Vagina (tissue), 2 donors: ENCODE data around the gene VTI1A. TPM values are rescaled to one million over a fixed set of nuclear protein-coding genes. Genes with fewer than 3 reads are reported as not detected.

Source experiments
- DNase-seq, 2 donors: peaks; one replicate each; pipeline ENCODE4 v3.0.0-alpha.2; 2017; ENCODE audit errors: extremely low spot score in 2 of 2
- H3K27ac ChIP-seq: fragments of 200-600 bp; sonication (generic); one replicate; pipeline ENCODE4 v1.5.1; 2019
- H3K27me3 ChIP-seq: fragments of 200-600 bp; sonication (generic); one replicate; pipeline ENCODE4 v1.5.1; 2019
- H3K36me3 ChIP-seq, 2 donors: fragments of 200-600 bp; sonication (generic); one replicate each; pipeline ENCODE4 v1.5.1; 2017 to 2019
- H3K4me1 ChIP-seq: fragments of 200-600 bp; sonication (generic); one replicate; pipeline ENCODE4 v1.5.1; 2019
- H3K4me3 ChIP-seq, 2 donors: fragments of 200-600 bp; sonication (generic); 1 replicate in 1 of 2; 2 replicates in 1 of 2; pipeline ENCODE4 v1.5.1; 2016 to 2019
- H3K9me3 ChIP-seq: fragments of 200-600 bp; sonication (generic); one replicate; pipeline ENCODE4 v1.5.1; 2019
- CTCF ChIP-seq, 3 experiments: fragments of 450-650 bp in 2 of 3; fragments of 200-600 bp in 1 of 3; sonication (generic) in 1 of 3; IDR thresholded peaks; one replicate each; pipeline ENCODE4 v1.5.1; 2017 to 2019; ENCODE audit warnings: antibody characterized with exemption in 3 of 3, mild to moderate bottlenecking in 2 of 3, moderate library complexity in 2 of 3
- POLR2A ChIP-seq, 2 donors: fragments of 450-650 bp; IDR thresholded peaks; one replicate each; pipeline ENCODE4 v1.6.1; 2017; ENCODE audit warnings: antibody characterized with exemption in 2 of 2, mild to moderate bottlenecking in 2 of 2, moderate library complexity in 2 of 2
- POLR2AphosphoS5 ChIP-seq, 2 donors: sonication (generic); formaldehyde crosslinking; IDR thresholded peaks; one replicate each; pipeline ENCODE4 v1.9.0; 2017; ENCODE audit warnings: antibody characterized with exemption in 2 of 2, mild to moderate bottlenecking in 2 of 2, low read depth in 1 of 2; ENCODE audit not compliant: insufficient read depth in 1 of 2
- intact Hi-C: fragments of 100-400 bp; cut with DNase I; formaldehyde crosslinking; loops from one replicate; pipeline ENCODE4 v1.15.1; 2023
- total RNA-seq: library from RNA; depleted of rRNA; stranded (reverse); fragments of >200 nt; gene quantifications from one replicate; pipeline ENCODE4 v1.2.3, GENCODE V29; 2016

The VTI1A gene
- total RNA-seq, 1 donor from 2014 or later: 49.1 TPM

DNA sequence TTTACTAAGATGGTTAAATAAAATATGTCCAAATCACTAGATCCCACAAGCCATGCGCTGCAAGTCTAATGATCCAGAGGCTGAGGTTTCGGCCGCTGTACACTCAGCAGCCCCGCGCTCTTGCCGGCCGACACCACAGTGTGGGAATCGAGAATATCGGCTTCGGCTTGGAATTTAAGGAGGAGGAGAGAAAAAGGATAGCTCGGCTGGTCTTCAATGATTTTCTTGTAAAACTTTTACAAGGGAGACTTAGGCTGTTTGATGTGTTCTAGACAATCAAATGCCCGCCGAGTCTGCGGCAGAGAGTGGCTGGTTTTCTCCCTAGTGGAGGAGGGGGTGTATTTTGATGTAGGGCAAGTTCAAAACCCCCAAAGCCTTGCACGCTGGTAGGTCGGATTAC is 384.8 kb downstream of the VTI1A start:
- H3K4me1 ChIP-seq: no peaks in the 10 kb centered on the region
- intact Hi-C loops: no loop called here
- H3K27ac ChIP-seq: no peak overlapping the region
- no peak overlapping the region for H3K4me3 ChIP-seq
- H3K9me3 ChIP-seq: no peaks in the 10 kb centered on the region
- H3K27me3 ChIP-seq: no peaks in the 10 kb centered on the region
- TF ChIP-seq CTCF (IDR thresholded peaks at IDR 0.05) (no peak), POLR2AphosphoS5 (IDR thresholded peaks at IDR 0.05; ENCODE audit: insufficient read depth in 1 of 2, low read depth in 1 of 2) (no peak), POLR2A (IDR thresholded peaks at IDR 0.05) (no peak)
- DNase-seq: no peak
- no peaks in the 10 kb centered on the region for H3K36me3 ChIP-seq

DNA sequence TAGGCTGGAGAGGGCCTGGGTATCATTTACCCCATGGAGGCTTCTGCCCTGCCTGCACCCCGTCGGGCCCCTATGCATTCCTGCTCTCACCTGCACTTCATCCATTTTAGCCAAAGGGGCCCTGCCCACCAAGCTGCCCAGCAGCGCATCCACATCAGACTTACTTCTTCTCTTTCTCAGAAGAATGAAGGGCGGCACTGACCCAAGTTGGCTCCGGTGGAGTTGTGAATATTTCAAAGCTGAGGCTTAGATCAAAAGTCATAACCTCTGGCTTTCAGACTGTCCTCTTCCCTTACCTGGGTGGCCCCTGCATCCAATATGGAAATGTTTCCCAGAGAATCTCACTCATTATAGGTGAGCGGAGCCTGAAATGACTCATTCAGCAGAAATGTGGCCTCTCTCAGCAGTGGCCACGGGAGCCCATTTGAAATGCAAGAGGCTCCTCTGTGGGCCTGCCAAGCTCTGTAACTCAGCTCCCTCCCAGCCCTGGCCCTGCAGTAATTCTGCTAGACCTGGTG is 385.4 kb downstream of the VTI1A start:
- Histone ChIP-seq H3K36me3 (no peaks in the 10 kb centered on the region), H3K27ac (no peak overlapping the region), H3K27me3 (no peaks in the 10 kb centered on the region), H3K4me3 (no peak overlapping the region), H3K9me3 (no peaks in the 10 kb centered on the region), H3K4me1 (no peaks in the 10 kb centered on the region)
- TF ChIP-seq POLR2A (IDR thresholded peaks at IDR 0.05) (no peak), POLR2AphosphoS5 (IDR thresholded peaks at IDR 0.05; ENCODE audit: insufficient read depth in 1 of 2, low read depth in 1 of 2) (no peak), CTCF (IDR thresholded peaks at IDR 0.05) (no peak)
- no peak for DNase-seq
- intact Hi-C loops: no loop called here

DNA sequence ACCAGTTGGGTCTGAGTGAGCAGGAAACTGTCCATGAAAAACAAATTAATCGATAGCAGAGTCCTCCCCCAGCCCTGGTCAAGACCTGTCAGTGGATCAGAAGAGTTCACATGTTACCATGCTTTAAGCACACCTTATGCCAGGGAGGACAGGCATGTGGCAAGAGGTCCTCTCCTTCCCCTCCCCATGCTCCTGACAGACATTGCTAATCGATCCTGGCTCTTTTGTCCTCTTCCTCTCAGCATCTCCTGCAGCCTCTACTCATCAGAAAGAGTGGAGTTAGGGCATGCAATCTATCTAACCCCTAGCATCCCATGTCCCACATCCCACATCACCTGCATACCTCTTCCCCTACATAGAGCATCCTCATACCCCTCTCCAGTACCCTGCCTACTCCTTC is 385.9 kb downstream of the VTI1A start:
- H3K27ac ChIP-seq: no peak overlapping the region
- H3K4me1 ChIP-seq: no peaks in the 10 kb centered on the region
- H3K27me3 ChIP-seq: no peaks in the 10 kb centered on the region
- no peaks in the 10 kb centered on the region for H3K9me3 ChIP-seq
- intact Hi-C loops: no loop called here
- DNase-seq: no peak
- no peak for TF ChIP-seq CTCF (IDR thresholded peaks at IDR 0.05)
- no peak for TF ChIP-seq POLR2AphosphoS5 (IDR thresholded peaks at IDR 0.05; ENCODE audit: insufficient read depth in 1 of 2, low read depth in 1 of 2)
- TF ChIP-seq POLR2A (IDR thresholded peaks at IDR 0.05): no peak
- no peaks in the 10 kb centered on the region for H3K36me3 ChIP-seq
- H3K4me3 ChIP-seq: no peak overlapping the region

- no peak for TF ChIP-seq POLR2A (IDR thresholded peaks at IDR 0.05)
- TF ChIP-seq POLR2AphosphoS5 (IDR thresholded peaks at IDR 0.05; ENCODE audit: insufficient read depth in 1 of 2, low read depth in 1 of 2): no peak
- TF ChIP-seq CTCF (IDR thresholded peaks at IDR 0.05): no peak
- no peaks in the 10 kb centered on the region for H3K9me3 ChIP-seq
- DNase-seq: no peak
- intact Hi-C loops: no loop called here
- H3K27ac ChIP-seq: no peak overlapping the region
- H3K27me3 ChIP-seq: no peaks in the 10 kb centered on the region
- H3K36me3 ChIP-seq: no peaks in the 10 kb centered on the region
- no peaks in the 10 kb centered on the region for H3K4me1 ChIP-seq
- no peak overlapping the region for H3K4me3 ChIP-seq
Observed at GRCh38 chr10:112834751-112835181, 387.8 kb downstream of the VTI1A start.

GRCh38 chr10:112835217-112835715 is 388.3 kb downstream of the VTI1A start:
- H3K4me1 ChIP-seq: no peaks in the 10 kb centered on the region
- intact Hi-C loops: no loop called here
- H3K9me3 ChIP-seq: no peaks in the 10 kb centered on the region
- H3K27ac ChIP-seq: no peak overlapping the region
- no peak for TF ChIP-seq CTCF (IDR thresholded peaks at IDR 0.05)
- H3K4me3 ChIP-seq: no peak overlapping the region
- no peak for DNase-seq
- no peaks in the 10 kb centered on the region for H3K27me3 ChIP-seq
- H3K36me3 ChIP-seq: no peaks in the 10 kb centered on the region
